ENCODE results near the gene RHBDD1.

RHBDD1 gene

DNA sequence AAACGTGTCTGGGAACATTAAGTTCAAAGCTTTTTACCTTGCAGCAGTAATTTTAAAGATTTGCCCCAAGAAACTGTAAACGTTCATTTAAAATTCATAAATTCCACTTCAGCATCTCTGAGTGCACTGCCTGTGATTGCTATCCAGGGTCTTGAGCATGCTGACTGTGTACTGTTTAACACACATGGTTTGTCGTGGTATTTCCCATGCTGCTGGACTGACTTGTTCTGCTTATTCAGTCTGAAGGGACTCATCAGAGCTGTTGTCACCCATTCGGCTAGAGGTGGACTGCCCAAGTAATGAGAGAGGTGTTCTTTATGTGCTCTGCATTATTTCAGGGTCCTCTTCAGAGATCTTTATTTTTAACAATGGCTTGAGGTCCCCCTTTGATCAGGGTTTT, 53.1 kb downstream of the RHBDD1 start:
- no peak overlapping the region for H2AFZ ChIP-seq (ENCODE audit: low read depth, low read length, severe bottlenecking)

GRCh38 chr2:226890286-226890685, 54.4 kb downstream of the RHBDD1 start:
- TF ChIP-seq, protein P1, sequence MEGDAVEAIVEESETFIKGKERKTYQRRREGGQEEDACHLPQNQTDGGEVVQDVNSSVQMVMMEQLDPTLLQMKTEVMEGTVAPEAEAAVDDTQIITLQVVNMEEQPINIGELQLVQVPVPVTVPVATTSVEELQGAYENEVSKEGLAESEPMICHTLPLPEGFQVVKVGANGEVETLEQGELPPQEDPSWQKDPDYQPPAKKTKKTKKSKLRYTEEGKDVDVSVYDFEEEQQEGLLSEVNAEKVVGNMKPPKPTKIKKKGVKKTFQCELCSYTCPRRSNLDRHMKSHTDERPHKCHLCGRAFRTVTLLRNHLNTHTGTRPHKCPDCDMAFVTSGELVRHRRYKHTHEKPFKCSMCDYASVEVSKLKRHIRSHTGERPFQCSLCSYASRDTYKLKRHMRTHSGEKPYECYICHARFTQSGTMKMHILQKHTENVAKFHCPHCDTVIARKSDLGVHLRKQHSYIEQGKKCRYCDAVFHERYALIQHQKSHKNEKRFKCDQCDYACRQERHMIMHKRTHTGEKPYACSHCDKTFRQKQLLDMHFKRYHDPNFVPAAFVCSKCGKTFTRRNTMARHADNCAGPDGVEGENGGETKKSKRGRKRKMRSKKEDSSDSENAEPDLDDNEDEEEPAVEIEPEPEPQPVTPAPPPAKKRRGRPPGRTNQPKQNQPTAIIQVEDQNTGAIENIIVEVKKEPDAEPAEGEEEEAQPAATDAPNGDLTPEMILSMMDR (IDR thresholded peaks at IDR 0.05; ENCODE audit: insufficient read depth, low read length, poor library complexity, severe bottlenecking): no peak
- TF ChIP-seq EZH2phosphoT487 (conservative IDR thresholded peaks at IDR 0.05; ENCODE audit: low read length): no peak
- no peaks in the 10 kb centered on the region for H4K20me1 ChIP-seq (ENCODE audit: low read depth, low read length)
- no peaks in the 10 kb centered on the region for H3K27me3 ChIP-seq (ENCODE audit: low read length)
- no peaks in the 10 kb centered on the region for H3K36me3 ChIP-seq (ENCODE audit: low read length)
- no peaks in the 10 kb centered on the region for H3K79me2 ChIP-seq (ENCODE audit: insufficient read depth, low read length)
- H3K27ac ChIP-seq (ENCODE audit: low read depth, low read length): no peak overlapping the region
- no peak overlapping the region for H2AFZ ChIP-seq (ENCODE audit: low read depth, low read length, severe bottlenecking)
- H3K9me2 ChIP-seq (replicated peaks; ENCODE audit: insufficient read depth, low read length): no peaks in the 10 kb centered on the region
- no peaks in the 10 kb centered on the region for H3K9me3 ChIP-seq (ENCODE audit: insufficient read depth, low read length)
- no peak overlapping the region for H3K9ac ChIP-seq (ENCODE audit: low read length)
- no peak overlapping the region for H3K4me2 ChIP-seq (ENCODE audit: low read depth, low read length, poor library complexity, severe bottlenecking)
- no peak overlapping the region for H3K4me3 ChIP-seq (ENCODE audit: insufficient read depth, low read length, poor library complexity, severe bottlenecking)
- no peaks in the 10 kb centered on the region; the same call in 1 of the 2 replicates for H3F3A ChIP-seq (ENCODE audit: insufficient read depth)

More for the DNA sequence above, 53.1 kb downstream of the RHBDD1 start:
- Histone ChIP-seq H3K9ac (ENCODE audit: low read length) (no peak overlapping the region), H3K27ac (ENCODE audit: low read depth, low read length) (no peak overlapping the region), H3K27me3 (ENCODE audit: low read length) (no peaks in the 10 kb centered on the region), H3K9me3 (ENCODE audit: insufficient read depth, low read length) (no peaks in the 10 kb centered on the region), H3K4me2 (ENCODE audit: low read depth, low read length, poor library complexity, severe bottlenecking) (no peak overlapping the region), H3K79me2 (ENCODE audit: insufficient read depth, low read length) (no peaks in the 10 kb centered on the region), H4K20me1 (ENCODE audit: low read depth, low read length) (no peaks in the 10 kb centered on the region), H3K4me3 (ENCODE audit: insufficient read depth, low read length, poor library complexity, severe bottlenecking) (no peak overlapping the region), H3K36me3 (ENCODE audit: low read length) (no peaks in the 10 kb centered on the region), H3K9me2 (replicated peaks; ENCODE audit: insufficient read depth, low read length) (no peaks in the 10 kb centered on the region), H3F3A (ENCODE audit: insufficient read depth) (no peaks in the 10 kb centered on the region; the same call in 1 of the 2 replicates)
- TF ChIP-seq, protein P1 (IDR thresholded peaks at IDR 0.05; ENCODE audit: insufficient read depth, low read length, poor library complexity, severe bottlenecking): no peak
- no peak for TF ChIP-seq EZH2phosphoT487 (conservative IDR thresholded peaks at IDR 0.05; ENCODE audit: low read length)

DNA sequence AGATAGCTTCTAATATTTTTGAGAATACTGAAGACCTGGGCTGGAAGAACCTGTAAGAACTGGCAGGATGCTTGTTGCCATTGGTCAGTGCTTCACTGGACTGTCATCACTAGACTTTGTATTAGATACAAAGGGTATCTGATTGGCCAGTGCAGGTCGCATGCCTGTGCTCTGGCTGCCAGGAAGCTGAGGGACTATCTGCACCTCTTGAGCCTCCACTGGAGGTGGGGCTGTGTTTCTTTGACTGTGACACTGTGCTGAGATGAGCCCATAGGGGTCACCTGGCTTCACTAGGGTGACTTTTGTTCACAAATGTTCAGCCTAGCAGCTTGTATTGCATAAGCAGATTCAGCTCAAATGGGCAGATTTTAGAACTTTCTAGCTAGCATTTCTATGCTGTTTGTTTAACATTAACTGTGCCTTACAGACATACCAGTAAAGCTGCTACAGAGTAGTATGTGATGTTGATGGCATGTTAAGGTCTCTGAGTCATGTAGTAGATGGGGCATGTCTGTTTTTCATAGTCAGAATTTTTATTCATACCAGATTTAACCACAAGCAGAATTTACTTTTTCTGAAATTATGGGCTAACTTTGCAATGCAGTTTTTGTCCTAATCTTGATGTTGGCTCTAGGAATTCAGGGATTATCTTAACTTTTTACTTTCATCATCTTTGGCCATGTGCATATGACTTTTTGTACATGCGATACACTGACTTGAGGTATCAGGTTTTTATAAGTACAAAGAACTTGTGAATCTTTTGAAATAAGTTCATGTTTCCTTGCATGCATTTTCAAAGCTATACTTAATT, 56.1 kb downstream of the RHBDD1 start:
- Histone ChIP-seq H3K4me3 (ENCODE audit: insufficient read depth, low read length, poor library complexity, severe bottlenecking) (no peak overlapping the region), H3K27me3 (ENCODE audit: low read length) (no peaks in the 10 kb centered on the region), H4K20me1 (ENCODE audit: low read depth, low read length) (no peaks in the 10 kb centered on the region), H3K9ac (ENCODE audit: low read length) (no peak overlapping the region), H3K4me2 (ENCODE audit: low read depth, low read length, poor library complexity, severe bottlenecking) (no peak overlapping the region), H3K9me3 (ENCODE audit: insufficient read depth, low read length) (no peaks in the 10 kb centered on the region), H3K36me3 (ENCODE audit: low read length) (no peaks in the 10 kb centered on the region), H3K27ac (ENCODE audit: low read depth, low read length) (no peak overlapping the region), H2AFZ (ENCODE audit: low read depth, low read length, severe bottlenecking) (no peak overlapping the region), H3K79me2 (ENCODE audit: insufficient read depth, low read length) (no peaks in the 10 kb centered on the region), H3K9me2 (replicated peaks; ENCODE audit: insufficient read depth, low read length) (no peaks in the 10 kb centered on the region), H3F3A (ENCODE audit: insufficient read depth) (no peaks in the 10 kb centered on the region; the same call in 1 of the 2 replicates)
- TF ChIP-seq, protein P1 (IDR thresholded peaks at IDR 0.05; ENCODE audit: insufficient read depth, low read length, poor library complexity, severe bottlenecking): no peak
- TF ChIP-seq EZH2phosphoT487 (conservative IDR thresholded peaks at IDR 0.05; ENCODE audit: low read length): no peak

Data from SU-DHL-6 (cell line).